HEK293 (cell line): ENCODE measurements around the gene CDO1.

ENCODE experiments used
- HOXC10 ChIP-seq: sonication (generic); formaldehyde crosslinking; IDR thresholded peaks from 2 replicates; pipeline ENCODE4 v1.8.1; 2023; ENCODE audit warnings: mild to moderate bottlenecking, missing genetic modification reagents
- KLF1 ChIP-seq: fragments of 450-650 bp; formaldehyde crosslinking; IDR thresholded peaks from 2 replicates; pipeline ENCODE4 v1.5.1; 2016; ENCODE audit warnings: missing biosample characterization, missing genetic modification characterization
- KLF7 ChIP-seq: fragments of 450-650 bp; formaldehyde crosslinking; IDR thresholded peaks from 2 replicates; pipeline ENCODE4 v1.5.1; 2016; ENCODE audit warnings: missing biosample characterization, missing genetic modification characterization, borderline replicate concordance
- SALL2 ChIP-seq: fragments of 450-650 bp; formaldehyde crosslinking; IDR thresholded peaks from 2 replicates; pipeline ENCODE4 v1.5.0; 2017; ENCODE audit warnings: missing biosample characterization, mild to moderate bottlenecking, missing genetic modification characterization, borderline replicate concordance
- SETDB1 ChIP-seq: IDR thresholded peaks from one replicate; pipeline ENCODE4 v1.6.1; 2017; ENCODE audit warnings: mild to moderate bottlenecking, low read length, moderate library complexity, mixed read lengths; ENCODE audit not compliant: insufficient read length
- SP2 ChIP-seq: fragments of 450-650 bp; formaldehyde crosslinking; IDR thresholded peaks from 2 replicates; pipeline ENCODE4 v1.5.1; 2016; ENCODE audit warnings: missing biosample characterization, missing genetic modification characterization
- WT1 ChIP-seq: fragments of 450-650 bp; formaldehyde crosslinking; IDR thresholded peaks from 2 replicates; pipeline ENCODE4 v1.5.1; 2016; ENCODE audit warnings: missing biosample characterization, missing genetic modification characterization
- ZIC2 ChIP-seq: fragments of 450-650 bp; formaldehyde crosslinking; IDR thresholded peaks from 2 replicates; pipeline ENCODE4 v1.5.1; 2016; ENCODE audit warnings: missing biosample characterization, missing genetic modification characterization
- ZNF138 ChIP-seq: fragments of 450-650 bp; formaldehyde crosslinking; IDR thresholded peaks from 2 replicates; pipeline ENCODE4 v1.5.1; 2016; ENCODE audit warnings: missing biosample characterization, missing genetic modification characterization, borderline replicate concordance
- ZNF155 ChIP-seq: fragments of 450-650 bp; formaldehyde crosslinking; IDR thresholded peaks from 2 replicates; pipeline ENCODE4 v1.5.1; 2016; ENCODE audit warnings: missing biosample characterization, missing genetic modification characterization
- ZNF169 ChIP-seq: fragments of 450-650 bp; formaldehyde crosslinking; IDR thresholded peaks from 2 replicates; pipeline ENCODE4 v1.5.1; 2016; ENCODE audit warnings: missing biosample characterization, missing genetic modification characterization
- ZNF23 ChIP-seq: fragments of 450-650 bp; formaldehyde crosslinking; IDR thresholded peaks from 2 replicates; pipeline ENCODE4 v1.5.1; 2016; ENCODE audit warnings: missing biosample characterization, missing genetic modification characterization, borderline replicate concordance
- ZNF394 ChIP-seq: fragments of 450-650 bp; formaldehyde crosslinking; IDR thresholded peaks from 2 replicates; pipeline ENCODE4 v1.5.1; 2016; ENCODE audit warnings: missing biosample characterization, missing genetic modification characterization, mild to moderate bottlenecking, moderate library complexity, borderline replicate concordance
- ZNF416 ChIP-seq: fragments of 450-650 bp; formaldehyde crosslinking; IDR thresholded peaks from 2 replicates; pipeline ENCODE4 v1.5.1; 2016; ENCODE audit warnings: missing biosample characterization, missing genetic modification characterization
- ZNF433 ChIP-seq: fragments of 450-650 bp; formaldehyde crosslinking; IDR thresholded peaks from 2 replicates; pipeline ENCODE4 v1.5.1; 2016; ENCODE audit warnings: missing biosample characterization, missing genetic modification characterization, low read depth
- ZNF48 ChIP-seq: fragments of 450-650 bp; formaldehyde crosslinking; IDR thresholded peaks from 2 replicates; pipeline ENCODE4 v1.5.1; 2016; ENCODE audit warnings: missing biosample characterization, missing genetic modification characterization
- ZNF501 ChIP-seq: fragments of 450-650 bp; formaldehyde crosslinking; IDR thresholded peaks from 2 replicates; pipeline ENCODE4 v1.5.1; 2016; ENCODE audit warnings: missing biosample characterization, missing genetic modification characterization
- ZNF510 ChIP-seq: fragments of 450-650 bp; formaldehyde crosslinking; IDR thresholded peaks from 2 replicates; pipeline ENCODE4 v1.5.1; 2018; ENCODE audit warnings: mild to moderate bottlenecking, missing genetic modification characterization, missing biosample characterization; ENCODE audit not compliant: insufficient replicate concordance
- ZNF571 ChIP-seq: fragments of 450-650 bp; formaldehyde crosslinking; IDR thresholded peaks from 2 replicates; pipeline ENCODE4 v1.5.0; 2017; ENCODE audit warnings: missing biosample characterization, missing genetic modification characterization
- ZNF596 ChIP-seq: fragments of 450-650 bp; IDR thresholded peaks from 2 replicates; pipeline ENCODE4 v1.5.0; 2018; ENCODE audit warnings: missing biosample characterization, mild to moderate bottlenecking, missing genetic modification characterization, moderate library complexity
- ZNF626 ChIP-seq: fragments of 450-650 bp; sonication (Bioruptor Pico); formaldehyde crosslinking; IDR thresholded peaks from 2 replicates; pipeline ENCODE4 v1.5.1; 2018; ENCODE audit warnings: missing biosample characterization, missing genetic modification characterization, inconsistent platforms
- ZNF670 ChIP-seq: fragments of 450-650 bp; formaldehyde crosslinking; IDR thresholded peaks from 2 replicates; pipeline ENCODE4 v1.5.1; 2016; ENCODE audit warnings: missing biosample characterization, missing genetic modification characterization, low read depth
- ZNF768 ChIP-seq: fragments of 450-650 bp; formaldehyde crosslinking; IDR thresholded peaks from 2 replicates; pipeline ENCODE4 v1.5.1; 2018; ENCODE audit warnings: missing biosample characterization, mild to moderate bottlenecking, missing genetic modification characterization
- ZNF830 ChIP-seq: fragments of 450-650 bp; IDR thresholded peaks from 2 replicates; pipeline ENCODE4 v1.5.0; 2018; ENCODE audit warnings: missing biosample characterization, missing genetic modification characterization, low read depth, mild to moderate bottlenecking, moderate library complexity
- TF ChIP-seq, protein P1 (sequence below): fragments of 450-650 bp; formaldehyde crosslinking; conservative IDR thresholded peaks from 2 replicates; pipeline ENCODE4 v1.5.1; 2016; ENCODE audit warnings: low read depth, missing biosample characterization, missing genetic modification characterization
- TF ChIP-seq, protein P2 (sequence below): fragments of 450-650 bp; formaldehyde crosslinking; IDR thresholded peaks from 2 replicates; pipeline ENCODE4 v1.5.1; 2016; ENCODE audit warnings: missing biosample characterization, missing genetic modification characterization
- TF ChIP-seq, protein P3 (sequence below): fragments of 450-650 bp; formaldehyde crosslinking; IDR thresholded peaks from 2 replicates; pipeline ENCODE4 v1.5.1; 2016; ENCODE audit warnings: missing biosample characterization, missing genetic modification characterization
- TF ChIP-seq, protein P4 (sequence below): fragments of 450-650 bp; formaldehyde crosslinking; IDR thresholded peaks from 2 replicates; pipeline ENCODE4; 2016; ENCODE audit warnings: missing biosample characterization, missing genetic modification characterization
- TF ChIP-seq, protein P5 (sequence below): fragments of 450-650 bp; formaldehyde crosslinking; IDR thresholded peaks from 2 replicates; pipeline ENCODE4 v1.5.1; 2016; ENCODE audit warnings: missing biosample characterization, missing genetic modification characterization

The CDO1 gene

DNA sequence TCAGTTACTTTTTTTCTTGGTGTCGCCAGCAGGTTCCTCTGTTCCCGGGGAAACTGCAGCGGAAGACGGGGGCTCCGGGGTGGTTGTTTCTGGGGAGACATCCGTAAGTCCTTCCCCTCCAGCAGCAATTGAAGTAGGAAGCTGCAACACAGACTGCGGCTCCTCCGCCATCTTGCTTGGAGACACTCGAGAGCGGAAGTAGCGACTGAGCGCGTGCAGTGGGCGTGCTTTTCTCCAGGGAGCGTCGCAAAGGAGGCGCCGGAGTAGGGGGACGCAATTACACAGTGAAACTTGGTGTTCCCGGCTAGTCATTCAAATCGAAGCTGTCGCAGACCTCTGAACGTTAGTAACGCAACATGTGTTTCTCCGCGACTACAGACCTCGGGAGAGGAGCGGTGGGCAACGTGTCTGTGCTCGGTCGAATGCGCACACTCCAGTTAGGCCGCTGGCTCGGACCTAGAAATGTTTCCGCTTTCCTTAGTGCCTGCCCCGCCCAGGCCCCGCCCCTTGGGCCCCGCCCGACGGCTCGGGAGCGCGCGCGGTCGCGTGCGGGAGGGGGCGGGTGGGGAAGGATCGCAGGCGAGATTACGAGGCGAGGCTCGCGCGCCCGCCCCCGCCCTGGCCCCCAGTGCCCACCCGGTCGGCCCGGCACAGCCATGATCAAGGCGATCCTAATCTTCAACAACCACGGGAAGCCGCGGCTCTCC, 25.1 kb upstream of the CDO1 start, which contains the start of the genes AP3S1 and ATG12 (continued):
- TF ChIP-seq, protein P1, sequence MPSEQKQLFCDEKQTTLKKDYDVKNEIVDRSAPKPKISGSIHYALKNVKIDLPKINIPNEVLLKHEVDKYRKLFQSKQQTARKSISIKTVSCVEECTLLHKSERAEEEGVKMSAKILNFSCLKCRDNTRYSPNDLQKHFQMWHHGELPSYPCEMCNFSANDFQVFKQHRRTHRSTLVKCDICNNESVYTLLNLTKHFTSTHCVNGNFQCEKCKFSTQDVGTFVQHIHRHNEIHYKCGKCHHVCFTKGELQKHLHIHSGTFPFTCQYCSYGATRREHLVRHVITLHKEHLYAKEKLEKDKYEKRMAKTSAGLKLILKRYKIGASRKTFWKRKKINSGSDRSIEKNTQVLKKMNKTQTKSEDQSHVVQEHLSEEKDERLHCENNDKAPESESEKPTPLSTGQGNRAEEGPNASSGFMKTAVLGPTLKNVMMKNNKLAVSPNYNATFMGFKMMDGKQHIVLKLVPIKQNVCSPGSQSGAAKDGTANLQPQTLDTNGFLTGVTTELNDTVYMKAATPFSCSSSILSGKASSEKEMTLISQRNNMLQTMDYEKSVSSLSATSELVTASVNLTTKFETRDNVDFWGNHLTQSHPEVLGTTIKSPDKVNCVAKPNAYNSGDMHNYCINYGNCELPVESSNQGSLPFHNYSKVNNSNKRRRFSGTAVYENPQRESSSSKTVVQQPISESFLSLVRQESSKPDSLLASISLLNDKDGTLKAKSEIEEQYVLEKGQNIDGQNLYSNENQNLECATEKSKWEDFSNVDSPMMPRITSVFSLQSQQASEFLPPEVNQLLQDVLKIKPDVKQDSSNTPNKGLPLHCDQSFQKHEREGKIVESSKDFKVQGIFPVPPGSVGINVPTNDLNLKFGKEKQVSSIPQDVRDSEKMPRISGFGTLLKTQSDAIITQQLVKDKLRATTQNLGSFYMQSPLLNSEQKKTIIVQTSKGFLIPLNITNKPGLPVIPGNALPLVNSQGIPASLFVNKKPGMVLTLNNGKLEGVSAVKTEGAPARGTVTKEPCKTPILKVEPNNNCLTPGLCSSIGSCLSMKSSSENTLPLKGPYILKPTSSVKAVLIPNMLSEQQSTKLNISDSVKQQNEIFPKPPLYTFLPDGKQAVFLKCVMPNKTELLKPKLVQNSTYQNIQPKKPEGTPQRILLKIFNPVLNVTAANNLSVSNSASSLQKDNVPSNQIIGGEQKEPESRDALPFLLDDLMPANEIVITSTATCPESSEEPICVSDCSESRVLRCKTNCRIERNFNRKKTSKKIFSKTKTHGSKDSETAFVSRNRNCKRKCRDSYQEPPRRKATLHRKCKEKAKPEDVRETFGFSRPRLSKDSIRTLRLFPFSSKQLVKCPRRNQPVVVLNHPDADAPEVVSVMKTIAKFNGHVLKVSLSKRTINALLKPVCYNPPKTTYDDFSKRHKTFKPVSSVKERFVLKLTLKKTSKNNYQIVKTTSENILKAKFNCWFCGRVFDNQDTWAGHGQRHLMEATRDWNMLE: peak; percentile 50
- TF ChIP-seq ZNF830 (tag by site-specific recombination): no peak
- no peak for TF ChIP-seq ZNF433 (tag by site-specific recombination)
- TF ChIP-seq SP2 (tag by site-specific recombination): peak; percentile 72
- TF ChIP-seq, protein P2, sequence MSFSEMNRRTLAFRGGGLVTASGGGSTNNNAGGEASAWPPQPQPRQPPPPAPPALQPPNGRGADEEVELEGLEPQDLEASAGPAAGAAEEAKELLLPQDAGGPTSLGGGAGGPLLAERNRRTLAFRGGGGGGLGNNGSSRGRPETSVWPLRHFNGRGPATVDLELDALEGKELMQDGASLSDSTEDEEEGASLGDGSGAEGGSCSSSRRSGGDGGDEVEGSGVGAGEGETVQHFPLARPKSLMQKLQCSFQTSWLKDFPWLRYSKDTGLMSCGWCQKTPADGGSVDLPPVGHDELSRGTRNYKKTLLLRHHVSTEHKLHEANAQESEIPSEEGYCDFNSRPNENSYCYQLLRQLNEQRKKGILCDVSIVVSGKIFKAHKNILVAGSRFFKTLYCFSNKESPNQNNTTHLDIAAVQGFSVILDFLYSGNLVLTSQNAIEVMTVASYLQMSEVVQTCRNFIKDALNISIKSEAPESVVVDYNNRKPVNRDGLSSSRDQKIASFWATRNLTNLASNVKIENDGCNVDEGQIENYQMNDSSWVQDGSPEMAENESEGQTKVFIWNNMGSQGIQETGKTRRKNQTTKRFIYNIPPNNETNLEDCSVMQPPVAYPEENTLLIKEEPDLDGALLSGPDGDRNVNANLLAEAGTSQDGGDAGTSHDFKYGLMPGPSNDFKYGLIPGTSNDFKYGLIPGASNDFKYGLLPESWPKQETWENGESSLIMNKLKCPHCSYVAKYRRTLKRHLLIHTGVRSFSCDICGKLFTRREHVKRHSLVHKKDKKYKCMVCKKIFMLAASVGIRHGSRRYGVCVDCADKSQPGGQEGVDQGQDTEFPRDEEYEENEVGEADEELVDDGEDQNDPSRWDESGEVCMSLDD (tag by site-specific recombination): peak; percentile 63
- no peak for TF ChIP-seq ZNF626
- TF ChIP-seq WT1: 0 out of 2 replicates have a peak, but pooled peaks have one; percentile 17
- TF ChIP-seq, protein P3, sequence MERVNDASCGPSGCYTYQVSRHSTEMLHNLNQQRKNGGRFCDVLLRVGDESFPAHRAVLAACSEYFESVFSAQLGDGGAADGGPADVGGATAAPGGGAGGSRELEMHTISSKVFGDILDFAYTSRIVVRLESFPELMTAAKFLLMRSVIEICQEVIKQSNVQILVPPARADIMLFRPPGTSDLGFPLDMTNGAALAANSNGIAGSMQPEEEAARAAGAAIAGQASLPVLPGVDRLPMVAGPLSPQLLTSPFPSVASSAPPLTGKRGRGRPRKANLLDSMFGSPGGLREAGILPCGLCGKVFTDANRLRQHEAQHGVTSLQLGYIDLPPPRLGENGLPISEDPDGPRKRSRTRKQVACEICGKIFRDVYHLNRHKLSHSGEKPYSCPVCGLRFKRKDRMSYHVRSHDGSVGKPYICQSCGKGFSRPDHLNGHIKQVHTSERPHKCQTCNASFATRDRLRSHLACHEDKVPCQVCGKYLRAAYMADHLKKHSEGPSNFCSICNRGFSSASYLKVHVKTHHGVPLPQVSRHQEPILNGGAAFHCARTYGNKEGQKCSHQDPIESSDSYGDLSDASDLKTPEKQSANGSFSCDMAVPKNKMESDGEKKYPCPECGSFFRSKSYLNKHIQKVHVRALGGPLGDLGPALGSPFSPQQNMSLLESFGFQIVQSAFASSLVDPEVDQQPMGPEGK (tag by site-specific recombination): peak; percentile 98
- no peak for TF ChIP-seq ZNF596 (tag by site-specific recombination)
- no peak for TF ChIP-seq ZNF169
- TF ChIP-seq ZNF48 (tag by site-specific recombination): no peak
- TF ChIP-seq ZNF768 (tag by site-specific recombination): no peak
- TF ChIP-seq ZNF501 (tag by site-specific recombination): peak; percentile 88
- no peak for TF ChIP-seq ZNF510 (tag by site-specific recombination)
- peak; percentile 84 for TF ChIP-seq KLF1 (tag by site-specific recombination)
- TF ChIP-seq ZNF23 (tag by site-specific recombination): no peak
- no peak for TF ChIP-seq ZNF571 (tag by site-specific recombination)
- TF ChIP-seq SALL2: no peak
- TF ChIP-seq ZNF416 (tag by site-specific recombination): no peak
- TF ChIP-seq ZNF670: no peak
- peak; percentile 57 for TF ChIP-seq SETDB1
- TF ChIP-seq, protein P4, sequence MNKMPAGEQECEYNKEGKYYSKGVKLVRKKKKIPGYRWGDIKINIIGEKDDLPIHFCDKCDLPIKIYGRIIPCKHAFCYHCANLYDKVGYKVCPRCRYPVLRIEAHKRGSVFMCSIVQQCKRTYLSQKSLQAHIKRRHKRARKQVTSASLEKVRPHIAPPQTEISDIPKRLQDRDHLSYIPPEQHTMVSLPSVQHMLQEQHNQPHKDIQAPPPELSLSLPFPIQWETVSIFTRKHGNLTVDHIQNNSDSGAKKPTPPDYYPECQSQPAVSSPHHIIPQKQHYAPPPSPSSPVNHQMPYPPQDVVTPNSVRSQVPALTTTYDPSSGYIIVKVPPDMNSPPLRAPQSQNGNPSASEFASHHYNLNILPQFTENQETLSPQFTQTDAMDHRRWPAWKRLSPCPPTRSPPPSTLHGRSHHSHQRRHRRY: no peak
- TF ChIP-seq ZIC2 (tag by site-specific recombination): no peak
- TF ChIP-seq HOXC10 (CRISPR knock-in tag): no peak
- TF ChIP-seq ZNF138: no peak
- TF ChIP-seq KLF7: peak; percentile 80; the same call in 1 of the 2 replicates
- TF ChIP-seq, protein P5, sequence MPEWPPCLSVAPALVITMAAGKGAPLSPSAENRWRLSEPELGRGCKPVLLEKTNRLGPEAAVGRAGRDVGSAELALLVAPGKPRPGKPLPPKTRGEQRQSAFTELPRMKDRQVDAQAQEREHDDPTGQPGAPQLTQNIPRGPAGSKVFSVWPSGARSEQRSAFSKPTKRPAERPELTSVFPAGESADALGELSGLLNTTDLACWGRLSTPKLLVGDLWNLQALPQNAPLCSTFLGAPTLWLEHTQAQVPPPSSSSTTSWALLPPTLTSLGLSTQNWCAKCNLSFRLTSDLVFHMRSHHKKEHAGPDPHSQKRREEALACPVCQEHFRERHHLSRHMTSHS (tag by site-specific recombination): no peak
- no peak for TF ChIP-seq ZNF155 (tag by site-specific recombination)
- TF ChIP-seq ZNF394 (tag by site-specific recombination): peak; percentile 79
